K562 (cell line): ENCODE results near the gene LIMD2. TPM values are rescaled to one million over a fixed set of nuclear protein-coding genes. Genes with fewer than 3 reads are reported as not detected.

Source experiments
- ATAC-seq: fragments of 200-7000 bp; cut with Tn5 transposase; 3 replicates; pipeline ENCODE4 v1.9.1; 2020; ENCODE audit warnings: moderate library complexity
- BruUV-seq: library from RNA; stranded (reverse); fragments of 400-500 nt; replicated peaks from 2 replicates; lab custom pipeline; 2021; lab: Mats Ljungman, UMichigan
- CTCF ChIA-PET: fragments of 300-600 bp; formaldehyde crosslinking; extraction: SDS; loops from one replicate; lab custom pipeline; 2021; ENCODE audit warnings: low intra/inter-chr PET ratio; lab: Yijun Ruan, JAX
- POLR2A ChIA-PET: fragments of 300-600, 350-650 bp; sonication (Branson Sonifier 250); formaldehyde crosslinking; extraction: SDS; loops from one replicate; lab custom pipeline; 2021; ENCODE audit warnings: antibody characterized with exemption, inconsistent platforms; lab: Yijun Ruan, JAX
- DNase-seq, 4 experiments: peaks; one replicate each; pipeline versions ENCODE4 v3.0.0 to v3.0.0-alpha.2; 2011 to 2018; ENCODE audit warnings: low spot score in 3 of 4, mixed read lengths in 3 of 4; ENCODE audit errors: extremely low read depth in 1 of 4
- FAIRE-seq: peaks from 2 replicates; lab custom pipeline; 2011; peaks lifted over from hg19 to GRCh38; lab: Jason Lieb, UNC
- H2AFZ ChIP-seq: 2 replicates; pipeline ENCODE4 v1.6.0; 2011; ENCODE audit warnings: low read depth, low read length, control low read depth, inconsistent platforms
- H3K27ac ChIP-seq: fragments of 200-600 bp; 3 replicates; pipeline ENCODE4 v1.8.0; 2011; ENCODE audit warnings: low read depth, mild to moderate bottlenecking, control low read depth, inconsistent platforms, low read length, moderate library complexity, mixed read lengths; ENCODE audit errors: extremely low read depth
- H3K27me3 ChIP-seq, 2 experiments: fragments of 300-600 bp in 1 of 2; 2 replicates in 1 of 2; 3 replicates in 1 of 2; pipeline versions ENCODE4 v1.6.0 to v1.8.0; 2011; ENCODE audit warnings: inconsistent platforms in 2 of 2, low read length in 2 of 2, mild to moderate bottlenecking in 1 of 2, mixed read lengths in 1 of 2, moderate library complexity in 1 of 2; ENCODE audit not compliant: control insufficient read depth in 2 of 2, insufficient read depth in 2 of 2
- H3K36me3 ChIP-seq: fragments of 300-600 bp; 3 replicates; pipeline ENCODE4 v1.8.0; 2011; ENCODE audit warnings: mild to moderate bottlenecking, low read length, inconsistent platforms; ENCODE audit not compliant: control insufficient read depth, insufficient read depth
- H3K4me1 ChIP-seq, 2 experiments: fragments of 200-600 bp in 1 of 2; replicated peaks in 1 of 2; 2 replicates in 1 of 2; 3 replicates in 1 of 2; pipeline versions ENCODE4 v1.5.1 to v1.8.0; 2011; ENCODE audit warnings: inconsistent platforms in 2 of 2, low read length in 2 of 2, mild to moderate bottlenecking in 1 of 2, mixed read lengths in 1 of 2, moderate library complexity in 1 of 2; ENCODE audit not compliant: control insufficient read depth in 2 of 2, insufficient read depth in 2 of 2
- H3K4me2 ChIP-seq: 2 replicates; pipeline ENCODE4 v1.6.1; 2011; ENCODE audit warnings: low read length, control low read depth, inconsistent platforms, mixed read lengths; ENCODE audit not compliant: insufficient read depth
- H3K4me3 ChIP-seq: fragments of 200-600 bp; sonication (generic), shearing (Covaris generic); 2 replicates; pipeline ENCODE4 v1.5.1; 2016; ENCODE audit warnings: control low read depth, inconsistent platforms
- H3K79me2 ChIP-seq: fragments of 200-600 bp; 3 replicates; pipeline ENCODE4 v1.8.0; 2011; ENCODE audit warnings: low read length, inconsistent platforms; ENCODE audit not compliant: control insufficient read depth, insufficient read depth
- H3K9ac ChIP-seq, 2 experiments: 2 replicates each; pipeline versions ENCODE4 v1.6.0 to v1.6.1; 2011; ENCODE audit warnings: low read depth in 2 of 2, low read length in 2 of 2, control low read depth in 1 of 2, inconsistent platforms in 1 of 2, mild to moderate bottlenecking in 1 of 2, mixed read lengths in 1 of 2; ENCODE audit not compliant: insufficient read depth in 1 of 2
- H3K9me1 ChIP-seq: one replicate; pipeline ENCODE4 v1.6.0; 2011; ENCODE audit warnings: inconsistent platforms, mild to moderate bottlenecking, low read length, moderate library complexity; ENCODE audit not compliant: control insufficient read depth, insufficient read depth
- H3K9me3 ChIP-seq: replicated peaks from 2 replicates; pipeline ENCODE4 v1.5.1; 2011; ENCODE audit warnings: low read depth, low read length, inconsistent platforms; ENCODE audit not compliant: control insufficient read depth, insufficient read depth
- H4K20me1 ChIP-seq: replicated peaks from 2 replicates; pipeline ENCODE4 v1.6.1; 2011; ENCODE audit warnings: low read length, inconsistent platforms, mixed read lengths; ENCODE audit not compliant: control insufficient read depth, insufficient read depth
- CHD4 ChIP-seq: fragments of 200-600 bp; sonication (generic); IDR thresholded peaks from 3 replicates; pipeline ENCODE4 v1.6.1; 2012; ENCODE audit warnings: low read depth, mild to moderate bottlenecking, mixed read lengths, low read length, inconsistent platforms; ENCODE audit not compliant: insufficient read depth, insufficient replicate concordance, poor library complexity, severe bottlenecking
- DIDO1 ChIP-seq: fragments of 450-650 bp; IDR thresholded peaks from 2 replicates; pipeline ENCODE4 v1.6.1; 2016; ENCODE audit warnings: low read depth, missing biosample characterization, missing genetic modification characterization
- EZH2 ChIP-seq: IDR thresholded peaks from 2 replicates; pipeline ENCODE4 v1.6.1; 2012; ENCODE audit warnings: low read depth, mild to moderate bottlenecking, inconsistent platforms, low read length, borderline replicate concordance
- HLTF ChIP-seq: fragments of 450-650 bp; IDR thresholded peaks from 2 replicates; pipeline ENCODE4 v1.6.1; 2016
- SMARCB1 ChIP-seq: IDR thresholded peaks from 2 replicates; pipeline ENCODE4 v1.6.1; 2011; ENCODE audit warnings: improper control_type of control experiment, low read depth; ENCODE audit not compliant: insufficient read length
- ZNF274 ChIP-seq: IDR thresholded peaks from 2 replicates; pipeline ENCODE4 v1.6.1; 2011; ENCODE audit warnings: low read depth, mild to moderate bottlenecking, low read length, moderate library complexity, borderline replicate concordance
- ZNF584 ChIP-seq: fragments of 200-800 bp; sonication (Bioruptor generic); IDR thresholded peaks from 2 replicates; pipeline ENCODE4 v1.6.1; 2016; ENCODE audit warnings: low read depth, mild to moderate bottlenecking, missing genetic modification characterization, missing compliant biosample characterization
- ZNF655 ChIP-seq: fragments of 250-450 bp; sonication (Bioruptor Pico); IDR thresholded peaks from 2 replicates; pipeline ENCODE4 v1.5.0; 2021
- WGBS: fragments of 100-300 bp; shearing (Covaris generic); methylation state at CpG from one replicate; pipeline ENCODE4 v1.1.6; 2016; ENCODE audit warnings: low coverage, mixed read lengths; ENCODE audit not compliant: insufficient coverage; ENCODE audit errors: missing lambda C conversion rate; 5-methylcytosine and 5-hydroxymethylcytosine counted together
- in situ Hi-C: fragments of 300-500 bp; cut with MboI; formaldehyde crosslinking; loops from 4 replicates; pipeline ENCODE4 v1.15.0; 2018; ENCODE audit warnings: inconsistent platforms, mixed read lengths
- intact Hi-C: fragments of 100-400 bp; cut with micrococcal nuclease; formaldehyde crosslinking; loops from 2 replicates; pipeline ENCODE4 v1.14.2; 2022
- polyA plus RNA-seq, 8 experiments: library from polyadenylated mRNA; depleted of rRNA in 4 of 8; stranded (reverse) in 5 of 8; unstranded in 3 of 8; fragments of >200 nt; fragmentation: Nextera tagmentation in 2 of 8; fragmentation: Illumina TruSeq in 1 of 8; extraction: Ambion mirVana in 2 of 8; extraction: Trizol in 1 of 8; gene quantifications; 2 replicates each; pipeline versions ENCODE4 v1.2.1 to v1.2.3, GENCODE V29; 2011 to 2014; ENCODE audit warnings: inconsistent platforms in 1 of 8, missing spikeins in 1 of 8
- total RNA-seq, 7 experiments: library from RNA; depleted of rRNA in 6 of 7; stranded (reverse); fragments of >200 nt in 6 of 7; fragmentation: Illumina TruSeq in 2 of 7; extraction: Trizol in 2 of 7; gene quantifications; 2 replicates each; pipeline versions ENCODE4 v1.2.1 to v1.2.3, GENCODE V29; 2011 to 2021; ENCODE audit warnings: low replicate concordance in 1 of 7
- TF ChIP-seq, protein P1 (sequence below): sonication (generic); formaldehyde crosslinking; IDR thresholded peaks from 2 replicates; pipeline ENCODE4 v1.8.1; 2022; ENCODE audit warnings: missing genetic modification reagents
- TF ChIP-seq, protein P2 (sequence below): IDR thresholded peaks from 2 replicates; pipeline ENCODE4 v1.6.1; 2011; ENCODE audit warnings: borderline replicate concordance, low read depth, mild to moderate bottlenecking, moderate library complexity, low read length; ENCODE audit not compliant: insufficient read depth, poor library complexity, severe bottlenecking

LIMD2 gene
- total and polyA plus RNA-seq, 9 of the 15 experiments (the other 6 are each of a cell fraction or from before 2014, with no cell fraction given), result 0.07 to 11.2 (median 2.8) TPM

DNA sequence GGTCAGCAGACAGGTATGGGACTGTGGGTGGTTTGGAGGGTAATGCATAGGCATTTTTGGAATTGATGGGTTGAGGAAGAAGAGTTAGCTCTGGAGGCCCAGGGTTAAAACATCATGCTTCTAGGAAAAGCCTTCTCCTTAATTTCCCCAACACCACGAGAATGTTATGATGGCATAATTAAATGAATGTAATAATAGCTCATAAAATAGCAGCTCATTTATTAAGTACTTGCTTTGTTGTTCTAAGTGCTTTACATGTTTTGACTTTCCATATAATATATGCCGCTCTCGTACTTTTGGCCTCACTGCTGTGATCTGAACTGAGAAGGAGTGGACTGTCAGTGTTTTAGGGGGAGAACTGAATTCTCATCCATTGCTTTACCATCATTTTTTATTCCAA is 14.3 kb downstream of the LIMD2 start:
- ChIA-PET CTCF (no interaction called here), POLR2A (no interaction called here)
- ATAC-seq, result no peak
- H3K4me3 ChIP-seq, result no peak overlapping the region
- H4K20me1 ChIP-seq, result no peaks in the 10 kb centered on the region
- peaks cover 34% of the 10 kb centered on the region; the same call in 2 of the 3 replicates for H3K36me3 ChIP-seq
- intact Hi-C loops (no loop called here), in situ Hi-C loops (no loop called here)
- H3K27ac ChIP-seq, result no peak overlapping the region
- BruUV-seq, result no TSS peak
- no peaks in the 10 kb centered on the region for H3K4me1 ChIP-seq
- 83% methylated on average over 3 of the region's 3 CpGs for WGBS
- TF ChIP-seq ZNF584, result no peak
- no peak for TF ChIP-seq ZNF274
- TF ChIP-seq DIDO1, result no peak
- no peak for TF ChIP-seq HLTF
- no peak for TF ChIP-seq ZNF655 (CRISPR knock-in tag)
- TF ChIP-seq CHD4, result no peak
- TF ChIP-seq SMARCB1, result no peak
- TF ChIP-seq, protein P1, sequence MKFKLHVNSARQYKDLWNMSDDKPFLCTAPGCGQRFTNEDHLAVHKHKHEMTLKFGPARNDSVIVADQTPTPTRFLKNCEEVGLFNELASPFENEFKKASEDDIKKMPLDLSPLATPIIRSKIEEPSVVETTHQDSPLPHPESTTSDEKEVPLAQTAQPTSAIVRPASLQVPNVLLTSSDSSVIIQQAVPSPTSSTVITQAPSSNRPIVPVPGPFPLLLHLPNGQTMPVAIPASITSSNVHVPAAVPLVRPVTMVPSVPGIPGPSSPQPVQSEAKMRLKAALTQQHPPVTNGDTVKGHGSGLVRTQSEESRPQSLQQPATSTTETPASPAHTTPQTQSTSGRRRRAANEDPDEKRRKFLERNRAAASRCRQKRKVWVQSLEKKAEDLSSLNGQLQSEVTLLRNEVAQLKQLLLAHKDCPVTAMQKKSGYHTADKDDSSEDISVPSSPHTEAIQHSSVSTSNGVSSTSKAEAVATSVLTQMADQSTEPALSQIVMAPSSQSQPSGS (CRISPR knock-in tag), result no peak
- TF ChIP-seq, protein P2, sequence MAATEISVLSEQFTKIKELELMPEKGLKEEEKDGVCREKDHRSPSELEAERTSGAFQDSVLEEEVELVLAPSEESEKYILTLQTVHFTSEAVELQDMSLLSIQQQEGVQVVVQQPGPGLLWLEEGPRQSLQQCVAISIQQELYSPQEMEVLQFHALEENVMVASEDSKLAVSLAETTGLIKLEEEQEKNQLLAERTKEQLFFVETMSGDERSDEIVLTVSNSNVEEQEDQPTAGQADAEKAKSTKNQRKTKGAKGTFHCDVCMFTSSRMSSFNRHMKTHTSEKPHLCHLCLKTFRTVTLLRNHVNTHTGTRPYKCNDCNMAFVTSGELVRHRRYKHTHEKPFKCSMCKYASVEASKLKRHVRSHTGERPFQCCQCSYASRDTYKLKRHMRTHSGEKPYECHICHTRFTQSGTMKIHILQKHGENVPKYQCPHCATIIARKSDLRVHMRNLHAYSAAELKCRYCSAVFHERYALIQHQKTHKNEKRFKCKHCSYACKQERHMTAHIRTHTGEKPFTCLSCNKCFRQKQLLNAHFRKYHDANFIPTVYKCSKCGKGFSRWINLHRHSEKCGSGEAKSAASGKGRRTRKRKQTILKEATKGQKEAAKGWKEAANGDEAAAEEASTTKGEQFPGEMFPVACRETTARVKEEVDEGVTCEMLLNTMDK, result no peak
- TF ChIP-seq EZH2, result no peak
- H3K79me2 ChIP-seq, result no peaks in the 10 kb centered on the region
- H3K27me3 ChIP-seq, result no peaks in the 10 kb centered on the region
- H3K9me1 ChIP-seq, result no peaks in the 10 kb centered on the region
- DNase-seq, result no peak
- FAIRE-seq, result no peak
- no peaks in the 10 kb centered on the region for H3K9me3 ChIP-seq
- no peak overlapping the region for H2AFZ ChIP-seq
- H3K4me2 ChIP-seq, result no peak overlapping the region
- no peak overlapping the region for H3K9ac ChIP-seq
